ENCODE results near the gene CHMP6. TPM values are rescaled to one million over a fixed set of nuclear protein-coding genes. Genes with fewer than 3 reads are reported as not detected.

The CHMP6 gene
- total and polyA plus RNA-seq, 9 of the 15 experiments (the other 6 are each of a cell fraction or from before 2014, with no cell fraction given), result 0.25 to 30.4 (median 13.4) TPM

DNA sequence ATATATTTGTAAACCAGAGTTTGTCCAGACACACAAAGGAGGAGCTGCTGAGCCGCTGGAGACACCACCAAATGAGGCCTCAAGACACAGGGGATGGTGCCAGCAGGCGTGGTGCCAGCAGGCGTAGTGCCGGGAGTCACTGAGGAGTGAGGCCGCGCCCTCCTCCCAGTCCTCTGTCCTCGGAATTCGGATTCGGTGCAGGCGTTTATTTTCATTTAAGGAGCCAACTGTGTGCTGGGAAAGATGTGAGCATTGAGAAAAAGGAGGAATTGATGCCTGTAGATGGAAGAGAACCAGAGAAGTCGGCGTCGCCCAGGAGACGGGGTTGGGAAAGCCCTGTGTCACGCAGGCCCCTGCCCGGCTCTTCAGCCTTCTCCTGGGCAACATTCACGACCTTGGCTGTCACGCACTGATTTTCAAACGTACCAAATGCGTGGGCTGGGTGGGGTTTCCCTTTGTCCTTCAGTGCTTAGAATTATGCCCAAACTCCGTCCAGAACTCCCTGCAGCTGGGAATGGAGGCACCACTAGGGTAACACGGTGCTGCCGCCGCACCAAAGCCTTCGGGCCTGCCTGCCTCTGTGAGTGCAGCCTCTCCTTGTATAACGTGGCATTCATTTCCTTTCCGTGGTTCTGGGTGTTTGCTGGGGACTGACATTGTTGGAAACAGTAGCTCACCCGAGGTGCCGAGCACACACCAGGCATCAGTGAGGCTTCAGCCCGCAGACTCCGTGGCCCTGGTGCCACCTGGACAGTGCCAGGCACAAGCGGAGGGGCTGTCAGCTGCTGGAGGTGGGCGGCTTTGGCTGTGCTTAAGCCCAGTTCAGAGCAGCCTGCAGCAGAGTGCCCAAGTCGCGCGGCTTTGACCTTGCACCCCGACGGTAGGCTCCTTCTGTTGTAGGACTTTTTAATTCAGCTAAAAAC is 49.0 kb upstream of the CHMP6 start:
- Histone ChIP-seq H3K9me1 (ENCODE audit: control insufficient read depth, insufficient read depth, low read length) (no peaks in the 10 kb centered on the region), H3K27me3 (ENCODE audit: control insufficient read depth in 2 of 2, insufficient read depth in 2 of 2, low read length in 2 of 2) (no peaks in the 10 kb centered on the region), H3K36me3 (ENCODE audit: control insufficient read depth, insufficient read depth, low read length) (peaks cover 40% of the 10 kb centered on the region; the same call in 2 of the 3 replicates), H3K79me2 (ENCODE audit: control insufficient read depth, insufficient read depth, low read length) (no peaks in the 10 kb centered on the region), H3K27ac (ENCODE audit: extremely low read depth, low read depth, low read length) (no peak overlapping the region), H3K4me1 (replicated peaks in 1 of 2; ENCODE audit: control insufficient read depth in 2 of 2, insufficient read depth in 2 of 2, low read length in 2 of 2) (peaks cover 0 to 7% of the 10 kb centered on the region in 2 experiments; a peak in 1 of 5 replicates), H3K4me3 (no peak overlapping the region), H2AFZ (ENCODE audit: low read depth, low read length) (no peak overlapping the region), H3K9me3 (replicated peaks; ENCODE audit: control insufficient read depth, insufficient read depth, low read depth, low read length) (no peaks in the 10 kb centered on the region), H3K9ac (ENCODE audit: insufficient read depth in 1 of 2, low read depth in 2 of 2, low read length in 2 of 2) (no peak overlapping the region), H4K20me1 (replicated peaks; ENCODE audit: control insufficient read depth, insufficient read depth, low read length) (no peaks in the 10 kb centered on the region), H3K4me2 (ENCODE audit: insufficient read depth, low read length) (no peak overlapping the region)
- ChIA-PET POLR2A (interaction anchor here (1.3 kb wide), 1 partner anchor 12 kb away, joined by 3 read pairs; no protein-coding TSS in a partner anchor), CTCF (ENCODE audit: low intra/inter-chr PET ratio) (no interaction called here)
- intact Hi-C loops (cut with micrococcal nuclease), result no loop called here
- no TSS peak for BruUV-seq (replicated peaks)
- 85% methylated on average over 34 of the region's 38 CpGs for WGBS (ENCODE audit: insufficient coverage, low coverage, missing lambda C conversion rate)
- in situ Hi-C loops (cut with MboI), result no loop called here
- ATAC-seq (no peak), DNase-seq (ENCODE audit: extremely low read depth in 1 of 4, low spot score in 3 of 4) (no peak), FAIRE-seq (no peak)
- TF ChIP-seq, protein P1, sequence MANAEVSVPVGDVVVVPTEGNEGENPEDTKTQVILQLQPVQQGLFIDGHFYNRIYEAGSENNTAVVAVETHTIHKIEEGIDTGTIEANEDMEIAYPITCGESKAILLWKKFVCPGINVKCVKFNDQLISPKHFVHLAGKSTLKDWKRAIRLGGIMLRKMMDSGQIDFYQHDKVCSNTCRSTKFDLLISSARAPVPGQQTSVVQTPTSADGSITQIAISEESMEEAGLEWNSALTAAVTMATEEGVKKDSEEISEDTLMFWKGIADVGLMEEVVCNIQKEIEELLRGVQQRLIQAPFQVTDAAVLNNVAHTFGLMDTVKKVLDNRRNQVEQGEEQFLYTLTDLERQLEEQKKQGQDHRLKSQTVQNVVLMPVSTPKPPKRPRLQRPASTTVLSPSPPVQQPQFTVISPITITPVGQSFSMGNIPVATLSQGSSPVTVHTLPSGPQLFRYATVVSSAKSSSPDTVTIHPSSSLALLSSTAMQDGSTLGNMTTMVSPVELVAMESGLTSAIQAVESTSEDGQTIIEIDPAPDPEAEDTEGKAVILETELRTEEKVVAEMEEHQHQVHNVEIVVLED (CRISPR knock-in tag; IDR thresholded peaks at IDR 0.05), result no peak
- TF ChIP-seq CBFA2T2 (conservative IDR thresholded peaks at IDR 0.05) (no peak), ZBTB7A (IDR thresholded peaks at IDR 0.05; ENCODE audit: borderline replicate concordance, control insufficient read depth, low read depth, low read length) (no peak), SREBF1 (IDR thresholded peaks at IDR 0.05; ENCODE audit: borderline replicate concordance, low read depth, low read length) (no peak), RNF2 (IDR thresholded peaks at IDR 0.05) (no peak), CXXC5 (CRISPR knock-in tag; IDR thresholded peaks at IDR 0.05) (no peak), GABPA (tag; conservative IDR thresholded peaks at IDR 0.05; ENCODE audit: low read depth) (no peak), ZNF143 (CRISPR knock-in tag; IDR thresholded peaks at IDR 0.05) (no peak), RBFOX2 (IDR thresholded peaks at IDR 0.05; ENCODE audit: low read depth, low read length) (no peak), ZNF764 (CRISPR knock-in tag; IDR thresholded peaks at IDR 0.05; ENCODE audit: low read depth) (no peak), ELF1 (tag; IDR thresholded peaks at IDR 0.05) (no peak), ZNF507 (tag; conservative IDR thresholded peaks at IDR 0.05) (no peak), ZNF445 (CRISPR knock-in tag; IDR thresholded peaks at IDR 0.05; ENCODE audit: low read depth) (no peak)
- TF ChIP-seq, protein P2, sequence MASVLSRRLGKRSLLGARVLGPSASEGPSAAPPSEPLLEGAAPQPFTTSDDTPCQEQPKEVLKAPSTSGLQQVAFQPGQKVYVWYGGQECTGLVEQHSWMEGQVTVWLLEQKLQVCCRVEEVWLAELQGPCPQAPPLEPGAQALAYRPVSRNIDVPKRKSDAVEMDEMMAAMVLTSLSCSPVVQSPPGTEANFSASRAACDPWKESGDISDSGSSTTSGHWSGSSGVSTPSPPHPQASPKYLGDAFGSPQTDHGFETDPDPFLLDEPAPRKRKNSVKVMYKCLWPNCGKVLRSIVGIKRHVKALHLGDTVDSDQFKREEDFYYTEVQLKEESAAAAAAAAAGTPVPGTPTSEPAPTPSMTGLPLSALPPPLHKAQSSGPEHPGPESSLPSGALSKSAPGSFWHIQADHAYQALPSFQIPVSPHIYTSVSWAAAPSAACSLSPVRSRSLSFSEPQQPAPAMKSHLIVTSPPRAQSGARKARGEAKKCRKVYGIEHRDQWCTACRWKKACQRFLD (CRISPR knock-in tag; IDR thresholded peaks at IDR 0.05), result no peak
- TF ChIP-seq, protein P3, sequence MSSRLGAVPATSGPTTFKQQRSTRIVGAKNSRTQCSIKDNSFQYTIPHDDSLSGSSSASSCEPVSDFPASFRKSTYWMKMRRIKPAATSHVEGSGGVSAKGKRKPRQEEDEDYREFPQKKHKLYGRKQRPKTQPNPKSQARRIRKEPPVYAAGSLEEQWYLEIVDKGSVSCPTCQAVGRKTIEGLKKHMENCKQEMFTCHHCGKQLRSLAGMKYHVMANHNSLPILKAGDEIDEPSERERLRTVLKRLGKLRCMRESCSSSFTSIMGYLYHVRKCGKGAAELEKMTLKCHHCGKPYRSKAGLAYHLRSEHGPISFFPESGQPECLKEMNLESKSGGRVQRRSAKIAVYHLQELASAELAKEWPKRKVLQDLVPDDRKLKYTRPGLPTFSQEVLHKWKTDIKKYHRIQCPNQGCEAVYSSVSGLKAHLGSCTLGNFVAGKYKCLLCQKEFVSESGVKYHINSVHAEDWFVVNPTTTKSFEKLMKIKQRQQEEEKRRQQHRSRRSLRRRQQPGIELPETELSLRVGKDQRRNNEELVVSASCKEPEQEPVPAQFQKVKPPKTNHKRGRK (tag; IDR thresholded peaks at IDR 0.05), result no peak
- TF ChIP-seq, protein P4, sequence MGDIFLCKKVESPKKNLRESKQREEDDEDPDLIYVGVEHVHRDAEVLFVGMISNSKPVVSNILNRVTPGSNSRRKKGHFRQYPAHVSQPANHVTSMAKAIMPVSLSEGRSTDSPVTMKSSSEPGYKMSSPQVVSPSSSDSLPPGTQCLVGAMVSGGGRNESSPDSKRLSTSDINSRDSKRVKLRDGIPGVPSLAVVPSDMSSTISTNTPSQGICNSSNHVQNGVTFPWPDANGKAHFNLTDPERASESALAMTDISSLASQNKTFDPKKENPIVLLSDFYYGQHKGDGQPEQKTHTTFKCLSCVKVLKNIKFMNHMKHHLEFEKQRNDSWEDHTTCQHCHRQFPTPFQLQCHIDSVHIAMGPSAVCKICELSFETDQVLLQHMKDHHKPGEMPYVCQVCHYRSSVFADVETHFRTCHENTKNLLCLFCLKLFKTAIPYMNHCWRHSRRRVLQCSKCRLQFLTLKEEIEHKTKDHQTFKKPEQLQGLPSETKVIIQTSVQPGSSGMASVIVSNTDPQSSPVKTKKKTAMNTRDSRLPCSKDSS (IDR thresholded peaks at IDR 0.05; ENCODE audit: low read depth, partially characterized antibody), result no peak
